Retina (tissue), 1 donor: Measurements from ENCODE around the gene PRRT1.
"Not testable (repeated sequence)": the region's sequence is repeated elsewhere in the genome, so short reads cannot be mapped to it uniquely, and the experiment has no call there.

Source experiments
- DNase-seq: peaks from one replicate; pipeline ENCODE4 v3.0.0-alpha.2; 2016

Gene PRRT1

GRCh38 chr6:32151863-32152768 is at the start of gene PRRT1:
PRRT1 (minus strand) TSS chr6:32151939; CDS start chr6:32151827, 112 bp downstream.
- no peak for DNase-seq

GRCh38 chr6:32200711-32201475 is 49.2 kb upstream of the PRRT1 start:
- no peak for DNase-seq

- no peak for DNase-seq
Measured at GRCh38 chr6:32198866-32199265, 47.1 kb upstream of the PRRT1 start.

GRCh38 chr6:32198345-32198696 is 46.6 kb upstream of the PRRT1 start:
- DNase-seq, result no peak

GRCh38 chr6:32196682-32197616 is 45.2 kb upstream of the PRRT1 start:
- peak; percentile 77 for DNase-seq

- peak; percentile 98 for DNase-seq
Measured at GRCh38 chr6:32195902-32196681, 44.4 kb upstream of the PRRT1 start.

- no peak for DNase-seq
Measured at GRCh38 chr6:32195652-32195901, 43.8 kb upstream of the PRRT1 start.

GRCh38 chr6:32194825-32195651 is 43.3 kb upstream of the PRRT1 start:
- DNase-seq, result no peak

GRCh38 chr6:32194388-32194787 is 42.6 kb upstream of the PRRT1 start:
- DNase-seq, result no peak

GRCh38 chr6:32193096-32193495 is 41.4 kb upstream of the PRRT1 start:
- DNase-seq, result not testable (repeated sequence)

- DNase-seq, result no peak
Measured at GRCh38 chr6:32192608-32193039, 40.9 kb upstream of the PRRT1 start, which contains the start of gene GPSM3. GPSM3 (minus strand) TSS chr6:32192643; CDS start chr6:32192513, 130 bp downstream.

GRCh38 chr6:32191696-32192607 is 40.2 kb upstream of the PRRT1 start:
- no peak for DNase-seq

GRCh38 chr6:32190911-32191677 is 39.4 kb upstream of the PRRT1 start:
- DNase-seq, result no peak

GRCh38 chr6:32190054-32190851 is 38.5 kb upstream of the PRRT1 start, which contains the start of gene PBX2:
PBX2 (minus strand) TSS chr6:32190202; CDS start chr6:32189915, 287 bp downstream.
- peak; percentile 89 for DNase-seq

- no peak for DNase-seq
Measured at GRCh38 chr6:32189742-32190053, 38.0 kb upstream of the PRRT1 start.

- peak; percentile 34 for DNase-seq
Measured at GRCh38 chr6:32189069-32189741, 37.5 kb upstream of the PRRT1 start.

GRCh38 chr6:32188381-32189068 is 36.8 kb upstream of the PRRT1 start:
- peak; percentile 49 for DNase-seq
